Endothelial cell of umbilical vein (primary cell): ENCODE data around the gene ENKD1. TPM values are rescaled to one million over a fixed set of nuclear protein-coding genes. Genes with fewer than 3 reads are reported as not detected.

Experiments
- BruUV-seq: library from RNA; stranded (reverse); fragments of 400-500 nt; replicated peaks from 2 replicates; lab custom pipeline; 2021; lab: Mats Ljungman, UMichigan
- CTCF ChIA-PET: fragments of 300-600, 350-600 bp; sonication (Branson Sonifier 250); formaldehyde crosslinking; loops from one replicate; lab custom pipeline; 2021; ENCODE audit warnings: antibody characterized with exemption, inconsistent platforms; lab: Charles Lee
- POLR2A ChIA-PET: fragments of 300-600, 350-600 bp; sonication (Branson Sonifier 250); formaldehyde crosslinking; loops from one replicate; lab custom pipeline; 2021; ENCODE audit warnings: antibody characterized with exemption, inconsistent platforms; lab: Charles Lee
- DNase-seq: peaks from one replicate; pipeline ENCODE4 v3.0.0-alpha.2; 2011; ENCODE audit warnings: low read depth, low spot score
- FAIRE-seq: peaks from 2 replicates; lab custom pipeline; 2011; peaks lifted over from hg19 to GRCh38; lab: Jason Lieb, UNC
- H2AFZ ChIP-seq: 2 replicates; pipeline ENCODE4 v1.6.0; 2012; ENCODE audit warnings: low read depth, low read length, control low read depth, inconsistent platforms
- H3K27ac ChIP-seq: 2 replicates; pipeline ENCODE4 v1.5.1; 2011; ENCODE audit warnings: low read depth, mild to moderate bottlenecking, control low read depth, low read length, moderate library complexity; ENCODE audit not compliant: insufficient read depth
- H3K27me3 ChIP-seq, 2 experiments: 2 replicates each; pipeline versions ENCODE4 v1.6.0 to v1.6.1; 2011; ENCODE audit warnings: low read length in 2 of 2, mixed read lengths in 1 of 2; ENCODE audit not compliant: control insufficient read depth in 2 of 2, insufficient read depth in 2 of 2
- H3K36me3 ChIP-seq, 2 experiments: 2 replicates in 1 of 2; 3 replicates in 1 of 2; pipeline ENCODE4 v1.5.1; 2011; ENCODE audit warnings: low read length in 2 of 2, mild to moderate bottlenecking in 1 of 2, moderate library complexity in 1 of 2; ENCODE audit not compliant: control insufficient read depth in 2 of 2, insufficient read depth in 2 of 2; ENCODE audit errors: extremely low read depth in 1 of 2
- H3K4me1 ChIP-seq: 3 replicates; pipeline ENCODE4 v1.5.1; 2011; ENCODE audit warnings: mild to moderate bottlenecking, low read length; ENCODE audit not compliant: control insufficient read depth, insufficient read depth; ENCODE audit errors: extremely low read depth
- H3K4me2 ChIP-seq: 2 replicates; pipeline ENCODE4 v1.6.1; 2011; ENCODE audit warnings: low read length, control low read depth, mixed read lengths; ENCODE audit not compliant: insufficient read depth
- H3K4me3 ChIP-seq, 3 experiments: fragments of 200-600 bp in 1 of 3; sonication (generic), shearing (Covaris generic) in 1 of 3; replicated peaks in 1 of 3; 2 replicates each; pipeline ENCODE4 v1.5.1; 2011 to 2016; ENCODE audit warnings: control low read depth in 3 of 3, low read length in 3 of 3, mild to moderate bottlenecking in 2 of 3, inconsistent platforms in 1 of 3, low read depth in 1 of 3, moderate library complexity in 1 of 3; ENCODE audit not compliant: insufficient read depth in 1 of 3
- H3K79me2 ChIP-seq: 2 replicates; pipeline ENCODE4 v1.6.0; 2012; ENCODE audit warnings: low read length, inconsistent platforms; ENCODE audit not compliant: control insufficient read depth, insufficient read depth
- H3K9ac ChIP-seq: replicated peaks from 2 replicates; pipeline ENCODE3; 2011; ENCODE audit warnings: low read length, control low read depth; ENCODE audit not compliant: insufficient read depth; ENCODE audit errors: extremely low read depth
- H3K9me1 ChIP-seq: replicated peaks from 3 replicates; pipeline ENCODE4 v1.6.0; 2011; ENCODE audit warnings: mild to moderate bottlenecking, low read length; ENCODE audit not compliant: control insufficient read depth, insufficient read depth; ENCODE audit errors: extremely low read depth
- H3K9me3 ChIP-seq: replicated peaks from 2 replicates; pipeline ENCODE4 v1.5.1; 2012; ENCODE audit warnings: low read length, inconsistent platforms; ENCODE audit not compliant: control insufficient read depth, insufficient read depth
- H4K20me1 ChIP-seq: replicated peaks from 2 replicates; pipeline ENCODE3; 2011; ENCODE audit warnings: mild to moderate bottlenecking, low read length; ENCODE audit not compliant: control insufficient read depth, insufficient read depth; ENCODE audit errors: extremely low read depth
- EZH2 ChIP-seq: IDR thresholded peaks from 2 replicates; pipeline ENCODE4 v1.6.1; 2012; ENCODE audit warnings: borderline replicate concordance, low read depth, mild to moderate bottlenecking, moderate library complexity, low read length, inconsistent platforms; ENCODE audit not compliant: severe bottlenecking
- FOS ChIP-seq: IDR thresholded peaks from 2 replicates; pipeline ENCODE4 v1.6.1; 2011; ENCODE audit warnings: mild to moderate bottlenecking, low read length, moderate library complexity, borderline replicate concordance; ENCODE audit not compliant: insufficient read depth
- GATA2 ChIP-seq: IDR thresholded peaks from 2 replicates; pipeline ENCODE4 v1.7.0; 2011; ENCODE audit warnings: low read depth, mild to moderate bottlenecking, moderate library complexity, mixed read lengths, low read length; ENCODE audit not compliant: insufficient read length, insufficient read depth
- JUN ChIP-seq: IDR thresholded peaks from 2 replicates; pipeline ENCODE4 v1.6.1; 2011; ENCODE audit warnings: borderline replicate concordance, low read depth; ENCODE audit not compliant: insufficient read length, insufficient read depth
- MYC ChIP-seq: IDR thresholded peaks from one replicate; pipeline ENCODE4 v1.6.1; 2011; ENCODE audit warnings: mild to moderate bottlenecking, low read depth, low read length
- POLR2A ChIP-seq: IDR thresholded peaks from 2 replicates; pipeline ENCODE4 v1.6.1; 2012; ENCODE audit warnings: low read depth, mild to moderate bottlenecking, control low read depth, low read length
- POLR2AphosphoS5 ChIP-seq: IDR thresholded peaks from 2 replicates; pipeline ENCODE4 v1.6.1; 2012; ENCODE audit warnings: low read depth, mild to moderate bottlenecking, control low read depth, low read length, moderate library complexity; ENCODE audit not compliant: insufficient read depth
- dilution Hi-C: fragments of 300-500 bp; cut with MboI; formaldehyde crosslinking; loops from one replicate; pipeline ENCODE4 v1.15.0; 2019; ENCODE audit warnings: low sequenced_read_pairs; ENCODE audit not compliant: extremely low pct_ligation_motif_present
- intact Hi-C: fragments of 100-400 bp; cut with micrococcal nuclease; formaldehyde crosslinking; loops from one replicate; pipeline ENCODE4 v1.10.0; 2022
- polyA plus RNA-seq, 4 experiments: library from polyadenylated mRNA; depleted of rRNA in 3 of 4; stranded (reverse) in 3 of 4; unstranded in 1 of 4; fragments of >200 nt; gene quantifications; 2 replicates each; pipeline versions ENCODE4 v1.2.1 to v1.2.3, GENCODE V29; 2011 to 2012; ENCODE audit warnings: missing spikeins in 1 of 4
- total RNA-seq: library from RNA; stranded (reverse); gene quantifications from 2 replicates; pipeline ENCODE4 v1.2.3, GENCODE V29; 2021
- TF ChIP-seq, protein P1 (sequence below), 2 donors: IDR thresholded peaks; 1 replicate in 1 of 2; 2 replicates in 1 of 2; pipeline ENCODE4 v1.5.1; 2011; ENCODE audit warnings: low read length in 2 of 2, mild to moderate bottlenecking in 2 of 2, moderate library complexity in 2 of 2, control low read depth in 1 of 2, inconsistent platforms in 1 of 2, low read depth in 1 of 2; ENCODE audit not compliant: insufficient read depth in 1 of 2; ENCODE audit errors: extremely low read depth in 1 of 2
- TF ChIP-seq, protein P2 (sequence below): IDR thresholded peaks from 2 replicates; pipeline ENCODE4 v1.6.1; 2011; ENCODE audit not compliant: insufficient read depth, insufficient read length

Gene ENKD1
- total and polyA plus RNA-seq, 2 donors (not counting 3 experiments of a cell fraction or from before 2014, with no cell fraction given): 16.7 to 17.3 TPM

DNA sequence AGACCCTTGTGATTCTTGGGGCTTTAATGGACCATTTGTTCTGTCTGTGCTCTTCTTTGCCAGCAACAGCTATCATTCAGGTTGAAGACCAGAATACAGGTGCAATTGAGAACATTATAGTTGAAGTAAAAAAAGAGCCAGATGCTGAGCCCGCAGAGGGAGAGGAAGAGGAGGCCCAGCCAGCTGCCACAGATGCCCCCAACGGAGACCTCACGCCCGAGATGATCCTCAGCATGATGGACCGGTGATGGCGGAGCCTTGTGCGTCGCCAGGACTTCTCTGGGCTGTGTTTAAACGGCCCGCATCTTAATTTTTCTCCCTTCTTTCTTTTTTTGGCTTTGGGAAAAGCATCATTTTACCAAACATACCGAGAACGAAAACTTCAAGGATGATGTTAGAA lies 28.9 kb downstream of the ENKD1 start:
- Histone ChIP-seq H3K9me1 (no peaks in the 10 kb centered on the region), H3K4me2 (no peak overlapping the region), H3K27ac (no peak overlapping the region), H3K9me3 (no peaks in the 10 kb centered on the region), H3K79me2 (no peaks in the 10 kb centered on the region), H3K27me3 (no peaks in the 10 kb centered on the region), H3K9ac (no peak overlapping the region), H3K4me1 (no peaks in the 10 kb centered on the region), H3K4me3 (no peak overlapping the region), H4K20me1 (no peaks in the 10 kb centered on the region), H3K36me3 (peaks cover 8 to 23% of the 10 kb centered on the region in 2 experiments), H2AFZ (no peak overlapping the region)
- POLR2A ChIA-PET: no interaction called here
- FAIRE-seq (no peak), DNase-seq (no peak)
- no peak for TF ChIP-seq POLR2AphosphoS5
- intact Hi-C loops: no loop called here
- no TSS peak for BruUV-seq
- dilution Hi-C loops: no loop called here
- CTCF ChIA-PET: interaction anchor here (3.5 kb wide), 1 partner anchor 116 kb away, joined by 22 read pairs; no protein-coding TSS in a partner anchor

DNA sequence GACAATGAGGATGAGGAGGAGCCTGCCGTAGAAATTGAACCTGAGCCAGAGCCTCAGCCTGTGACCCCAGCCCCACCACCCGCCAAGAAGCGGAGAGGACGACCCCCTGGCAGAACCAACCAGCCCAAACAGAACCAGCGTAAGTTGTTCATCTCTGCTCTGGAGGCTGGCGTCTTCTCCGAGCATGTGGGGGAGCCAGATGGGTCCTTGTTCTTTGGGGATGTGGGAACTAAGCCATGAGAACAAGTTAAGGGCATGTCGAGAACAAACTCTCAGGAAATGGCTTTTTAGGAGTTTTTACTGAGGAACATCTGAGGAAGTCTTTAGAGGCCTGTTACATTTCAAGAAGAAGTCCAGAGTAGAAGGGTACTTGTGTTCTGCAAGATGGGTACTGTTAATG lies 29.8 kb downstream of the ENKD1 start:
- Histone ChIP-seq H3K79me2 (no peaks in the 10 kb centered on the region), H4K20me1 (no peaks in the 10 kb centered on the region), H3K4me2 (no peak overlapping the region), H3K36me3 (peaks cover 8 to 26% of the 10 kb centered on the region in 2 experiments), H3K27me3 (no peaks in the 10 kb centered on the region), H2AFZ (no peak overlapping the region), H3K9ac (no peak overlapping the region), H3K4me3 (no peak overlapping the region), H3K27ac (no peak overlapping the region), H3K9me3 (no peaks in the 10 kb centered on the region), H3K4me1 (no peaks in the 10 kb centered on the region), H3K9me1 (no peaks in the 10 kb centered on the region)
- intact Hi-C loops (no loop called here), dilution Hi-C loops (no loop called here)
- ChIA-PET CTCF (no interaction called here), POLR2A (no interaction called here)
- BruUV-seq: no TSS peak
- FAIRE-seq (no peak), DNase-seq (no peak)
- TF ChIP-seq POLR2A (no peak), FOS (no peak), MYC (no peak), POLR2AphosphoS5 (no peak), JUN (no peak), GATA2 (no peak), EZH2 (no peak)
- TF ChIP-seq, protein P1, sequence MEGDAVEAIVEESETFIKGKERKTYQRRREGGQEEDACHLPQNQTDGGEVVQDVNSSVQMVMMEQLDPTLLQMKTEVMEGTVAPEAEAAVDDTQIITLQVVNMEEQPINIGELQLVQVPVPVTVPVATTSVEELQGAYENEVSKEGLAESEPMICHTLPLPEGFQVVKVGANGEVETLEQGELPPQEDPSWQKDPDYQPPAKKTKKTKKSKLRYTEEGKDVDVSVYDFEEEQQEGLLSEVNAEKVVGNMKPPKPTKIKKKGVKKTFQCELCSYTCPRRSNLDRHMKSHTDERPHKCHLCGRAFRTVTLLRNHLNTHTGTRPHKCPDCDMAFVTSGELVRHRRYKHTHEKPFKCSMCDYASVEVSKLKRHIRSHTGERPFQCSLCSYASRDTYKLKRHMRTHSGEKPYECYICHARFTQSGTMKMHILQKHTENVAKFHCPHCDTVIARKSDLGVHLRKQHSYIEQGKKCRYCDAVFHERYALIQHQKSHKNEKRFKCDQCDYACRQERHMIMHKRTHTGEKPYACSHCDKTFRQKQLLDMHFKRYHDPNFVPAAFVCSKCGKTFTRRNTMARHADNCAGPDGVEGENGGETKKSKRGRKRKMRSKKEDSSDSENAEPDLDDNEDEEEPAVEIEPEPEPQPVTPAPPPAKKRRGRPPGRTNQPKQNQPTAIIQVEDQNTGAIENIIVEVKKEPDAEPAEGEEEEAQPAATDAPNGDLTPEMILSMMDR (IDR thresholded peaks at IDR 0.05; ENCODE audit: extremely low read depth in 1 of 2, insufficient read depth in 1 of 2, low read depth in 1 of 2, low read length in 2 of 2): no peak
- TF ChIP-seq, protein P2, sequence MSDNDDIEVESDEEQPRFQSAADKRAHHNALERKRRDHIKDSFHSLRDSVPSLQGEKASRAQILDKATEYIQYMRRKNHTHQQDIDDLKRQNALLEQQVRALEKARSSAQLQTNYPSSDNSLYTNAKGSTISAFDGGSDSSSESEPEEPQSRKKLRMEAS: no peak
